HL-60 (cell line): Measurements from ENCODE around the gene NCOA5.

ENCODE experiments used
- CTCF ChIP-seq: IDR thresholded peaks from one replicate; pipeline ENCODE4 v1.5.1; 2011; ENCODE audit warnings: low read length, control low read depth, inconsistent platforms; ENCODE audit not compliant: insufficient read depth
- POLR2AphosphoS5 ChIP-seq: IDR thresholded peaks from 2 replicates; pipeline ENCODE4 v1.6.1; 2012; ENCODE audit warnings: low read depth
- REST ChIP-seq: IDR thresholded peaks from 2 replicates; pipeline ENCODE4 v1.6.1; 2012; ENCODE audit warnings: low read depth; ENCODE audit not compliant: insufficient replicate concordance

GRCh38 chr20:46133886-46134654 lies 44.3 kb upstream of the NCOA5 start:
- TF ChIP-seq CTCF: no peak
- TF ChIP-seq REST: no peak
- no peak for TF ChIP-seq POLR2AphosphoS5
